ENCODE data around the gene PTPRA. TPM values are rescaled to one million over a fixed set of nuclear protein-coding genes. Genes with fewer than 3 reads are reported as not detected.

The PTPRA gene
- total and polyA plus RNA-seq, 4 donors, result 8.7 to 24.3 (median 15.7) TPM

DNA sequence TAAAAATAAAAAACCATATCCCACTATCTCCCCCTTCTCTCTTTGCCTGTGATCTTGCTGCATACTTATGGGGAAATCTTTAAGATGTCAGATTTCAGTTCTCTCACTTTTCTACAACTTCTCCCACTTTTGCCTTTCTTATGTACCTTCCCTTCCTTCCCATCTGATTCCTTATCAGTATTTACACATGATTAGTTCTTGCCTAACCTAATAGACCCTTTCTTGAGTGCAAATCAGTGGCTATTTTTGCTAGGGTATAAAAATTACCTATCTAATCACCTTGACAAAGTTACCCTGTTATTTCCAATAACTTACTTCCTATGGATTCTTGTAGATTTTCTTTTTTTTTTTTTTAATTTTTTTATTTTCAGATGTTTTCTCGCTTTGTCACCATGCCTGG, 75.7 kb downstream of the PTPRA start:
- no peaks in the 10 kb centered on the region for H3K9me3 ChIP-seq (ENCODE audit: control insufficient read depth in 4 of 4, low read length in 3 of 4)
- H3K27me3 ChIP-seq (ENCODE audit: control insufficient read depth in 4 of 4, insufficient read depth in 4 of 4, low read length in 3 of 4), result no peaks in the 10 kb centered on the region
- no peak for DNase-seq (ENCODE audit: low spot score)
- no peak overlapping the region for H3K4me3 ChIP-seq (ENCODE audit: low read depth in 1 of 3, low read length in 3 of 3)
- peaks cover 0 to 6% (median 2%) of the 10 kb centered on the region in 4 donors for H3K36me3 ChIP-seq (ENCODE audit: control insufficient read depth in 4 of 4, insufficient read depth in 3 of 4, low read depth in 1 of 4, low read length in 3 of 4)
- H3K27ac ChIP-seq (ENCODE audit: low read depth in 1 of 2, low read length in 2 of 2), result no peak overlapping the region
- no peak overlapping the region for H3K9ac ChIP-seq (ENCODE audit: low read depth in 1 of 2, low read length in 2 of 2)
- WGBS, result 96% methylated on average over 1 of the region's 1 CpG
- TF ChIP-seq RAD21 (IDR thresholded peaks at IDR 0.05), result no peak
- TF ChIP-seq FOXA2 (IDR thresholded peaks at IDR 0.05), result no peak
- peaks cover 1 to 13% (median 8%) of the 10 kb centered on the region in 4 donors for H3K4me1 ChIP-seq (ENCODE audit: control insufficient read depth in 4 of 4, insufficient read depth in 4 of 4, low read length in 3 of 4)

DNA sequence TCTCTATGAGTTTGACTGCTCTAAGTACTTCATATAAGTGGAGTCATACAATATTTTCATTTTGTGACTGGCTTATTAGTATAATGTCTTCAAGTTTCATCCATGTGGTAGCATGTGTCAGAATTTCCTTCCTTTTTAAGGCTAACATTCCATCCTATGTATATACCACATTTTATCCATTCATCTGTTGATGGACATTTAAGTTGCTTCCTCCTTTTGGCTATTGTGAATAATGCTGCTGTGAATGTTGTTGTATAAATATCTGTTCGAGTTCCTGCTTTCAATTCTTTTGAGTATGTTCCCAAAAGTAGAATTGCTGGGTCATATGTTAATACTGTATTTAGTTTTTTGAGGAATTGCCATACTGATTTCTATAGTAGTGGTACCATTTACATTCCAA, 79.5 kb downstream of the PTPRA start:
- H3K36me3 ChIP-seq (ENCODE audit: control insufficient read depth in 4 of 4, insufficient read depth in 3 of 4, low read depth in 1 of 4, low read length in 3 of 4), result peaks cover 1 to 6% (median 2%) of the 10 kb centered on the region in 4 donors
- H3K4me3 ChIP-seq (ENCODE audit: low read depth in 1 of 3, low read length in 3 of 3), result no peak overlapping the region
- no peak overlapping the region for H3K27ac ChIP-seq (ENCODE audit: low read depth in 1 of 2, low read length in 2 of 2)
- no peak overlapping the region for H3K9ac ChIP-seq (ENCODE audit: low read depth in 1 of 2, low read length in 2 of 2)
- DNase-seq (ENCODE audit: low spot score), result no peak
- TF ChIP-seq, protein P1, sequence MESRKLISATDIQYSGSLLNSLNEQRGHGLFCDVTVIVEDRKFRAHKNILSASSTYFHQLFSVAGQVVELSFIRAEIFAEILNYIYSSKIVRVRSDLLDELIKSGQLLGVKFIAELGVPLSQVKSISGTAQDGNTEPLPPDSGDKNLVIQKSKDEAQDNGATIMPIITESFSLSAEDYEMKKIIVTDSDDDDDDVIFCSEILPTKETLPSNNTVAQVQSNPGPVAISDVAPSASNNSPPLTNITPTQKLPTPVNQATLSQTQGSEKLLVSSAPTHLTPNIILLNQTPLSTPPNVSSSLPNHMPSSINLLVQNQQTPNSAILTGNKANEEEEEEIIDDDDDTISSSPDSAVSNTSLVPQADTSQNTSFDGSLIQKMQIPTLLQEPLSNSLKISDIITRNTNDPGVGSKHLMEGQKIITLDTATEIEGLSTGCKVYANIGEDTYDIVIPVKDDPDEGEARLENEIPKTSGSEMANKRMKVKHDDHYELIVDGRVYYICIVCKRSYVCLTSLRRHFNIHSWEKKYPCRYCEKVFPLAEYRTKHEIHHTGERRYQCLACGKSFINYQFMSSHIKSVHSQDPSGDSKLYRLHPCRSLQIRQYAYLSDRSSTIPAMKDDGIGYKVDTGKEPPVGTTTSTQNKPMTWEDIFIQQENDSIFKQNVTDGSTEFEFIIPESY (IDR thresholded peaks at IDR 0.05), result no peak
- TF ChIP-seq YY1 (IDR thresholded peaks at IDR 0.05), result no peak
- 92% methylated on average over 1 of the region's 1 CpG for WGBS
- H3K9me3 ChIP-seq (ENCODE audit: control insufficient read depth in 4 of 4, low read length in 3 of 4), result no peaks in the 10 kb centered on the region
- peaks cover 0 to 3% (median 2%) of the 10 kb centered on the region in 4 donors for H3K4me1 ChIP-seq (ENCODE audit: control insufficient read depth in 4 of 4, insufficient read depth in 4 of 4, low read length in 3 of 4)
- H3K27me3 ChIP-seq (ENCODE audit: control insufficient read depth in 4 of 4, insufficient read depth in 4 of 4, low read length in 3 of 4), result no peaks in the 10 kb centered on the region

DNA sequence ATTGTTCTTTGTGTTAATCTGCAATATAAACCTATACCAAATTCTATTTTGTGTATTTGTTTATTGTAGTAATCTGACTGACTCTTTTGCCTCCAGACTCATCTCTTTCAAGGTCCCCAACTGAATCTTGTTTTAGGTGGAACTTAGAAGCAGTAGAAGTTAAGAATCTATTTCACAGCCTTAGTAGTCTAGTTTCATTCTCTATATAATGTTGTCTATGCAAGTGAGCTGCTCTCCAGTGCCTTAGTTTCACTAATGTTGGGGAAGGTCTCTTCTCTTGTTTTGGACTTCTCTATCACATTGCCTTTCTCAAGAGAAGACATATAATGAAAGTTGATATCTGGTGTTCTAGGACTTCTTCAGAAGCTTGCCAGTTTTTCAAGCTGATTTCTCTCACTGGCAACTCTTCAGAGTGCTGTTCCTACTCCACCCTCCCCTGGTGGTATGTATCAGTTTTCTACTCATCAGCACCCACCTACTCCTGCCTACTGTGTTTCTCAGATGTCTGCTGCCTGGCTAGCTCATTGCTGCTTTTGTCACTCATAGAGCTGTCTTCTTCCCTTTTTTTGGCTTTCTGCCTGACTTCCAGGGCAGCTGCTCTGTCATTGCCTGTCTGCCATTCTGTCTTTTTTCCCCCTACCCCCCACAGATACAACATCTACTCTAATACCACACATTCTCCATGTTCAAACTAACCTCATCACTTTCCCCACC, 82.1 kb downstream of the PTPRA start:
- DNase-seq (ENCODE audit: low spot score), result no peak
- H3K4me3 ChIP-seq (ENCODE audit: low read depth in 1 of 3, low read length in 3 of 3), result no peak overlapping the region
- TF ChIP-seq TAF1 (conservative IDR thresholded peaks at IDR 0.05) (no peak), HNF4A (conservative IDR thresholded peaks at IDR 0.05) (no peak), FOXA2 (IDR thresholded peaks at IDR 0.05) (no peak), RXRA (IDR thresholded peaks at IDR 0.05) (no peak), GABPA (IDR thresholded peaks at IDR 0.05 in 1 of 2, conservative IDR thresholded peaks at IDR 0.05 in 1 of 2) (no peak), JUND (IDR thresholded peaks at IDR 0.05) (no peak), RAD21 (IDR thresholded peaks at IDR 0.05) (no peak), EGR1 (IDR thresholded peaks at IDR 0.05; ENCODE audit: low read depth in 2 of 2) (no peak), YY1 (IDR thresholded peaks at IDR 0.05) (no peak), HNF4G (IDR thresholded peaks at IDR 0.05) (no peak)
- TF ChIP-seq, protein P2, sequence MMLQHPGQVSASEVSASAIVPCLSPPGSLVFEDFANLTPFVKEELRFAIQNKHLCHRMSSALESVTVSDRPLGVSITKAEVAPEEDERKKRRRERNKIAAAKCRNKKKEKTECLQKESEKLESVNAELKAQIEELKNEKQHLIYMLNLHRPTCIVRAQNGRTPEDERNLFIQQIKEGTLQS (IDR thresholded peaks at IDR 0.05), result no peak
- TF ChIP-seq, protein P3, sequence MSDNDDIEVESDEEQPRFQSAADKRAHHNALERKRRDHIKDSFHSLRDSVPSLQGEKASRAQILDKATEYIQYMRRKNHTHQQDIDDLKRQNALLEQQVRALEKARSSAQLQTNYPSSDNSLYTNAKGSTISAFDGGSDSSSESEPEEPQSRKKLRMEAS (IDR thresholded peaks at IDR 0.05), result no peak
- TF ChIP-seq, protein P1 (IDR thresholded peaks at IDR 0.05), result no peak
- H3K9me3 ChIP-seq (ENCODE audit: control insufficient read depth in 4 of 4, low read length in 3 of 4), result no peaks in the 10 kb centered on the region
- no peak overlapping the region for H3K9ac ChIP-seq (ENCODE audit: low read depth in 1 of 2, low read length in 2 of 2)
- no peak overlapping the region for H3K27ac ChIP-seq (ENCODE audit: low read depth in 1 of 2, low read length in 2 of 2)
- H3K4me1 ChIP-seq (ENCODE audit: control insufficient read depth in 4 of 4, insufficient read depth in 4 of 4, low read length in 3 of 4), result no peaks in the 10 kb centered on the region
- no peaks in the 10 kb centered on the region for H3K27me3 ChIP-seq (ENCODE audit: control insufficient read depth in 4 of 4, insufficient read depth in 4 of 4, low read length in 3 of 4)
- peaks cover 2 to 6% (median 3%) of the 10 kb centered on the region in 4 donors for H3K36me3 ChIP-seq (ENCODE audit: control insufficient read depth in 4 of 4, insufficient read depth in 3 of 4, low read depth in 1 of 4, low read length in 3 of 4)
